ENCODE data around the gene DPYSL5. TPM values are rescaled to one million over a fixed set of nuclear protein-coding genes. Genes with fewer than 3 reads are reported as not detected.

The DPYSL5 gene
- total and polyA plus RNA-seq, 10 of the 15 experiments (the other 5 are each of a cell fraction or from before 2014, with no cell fraction given), result not detected

DNA sequence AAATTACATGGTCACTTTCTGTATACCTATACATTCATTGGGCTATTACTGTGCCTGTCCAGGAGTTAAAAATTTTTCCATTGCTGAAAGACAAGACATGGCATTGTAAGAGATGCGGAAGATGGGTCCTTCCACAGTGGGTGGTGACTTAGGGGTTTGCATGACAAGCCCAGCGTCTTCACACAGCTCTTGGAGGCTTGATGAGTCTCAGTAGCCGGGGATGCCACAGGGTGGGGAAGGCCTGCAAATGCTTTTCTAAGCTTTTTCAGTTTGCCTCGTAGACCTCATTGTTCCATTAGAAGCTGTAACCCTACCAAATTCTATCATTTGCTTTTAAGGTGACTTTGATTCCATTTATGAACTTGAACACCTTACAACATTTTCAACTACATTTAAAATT, 104.4 kb downstream of the DPYSL5 start:
- ChIA-PET CTCF (interaction anchor here (1.0 to 2.2 kb wide), 4 partner anchors 9 to 351 kb away, joined by 3 to 8 read pairs (median 6); no protein-coding TSS in a partner anchor), SMC1A (ENCODE audit: uncharacterized antibody, unreplicated experiment) (no interaction called here), RAD21 (ENCODE audit: unreplicated experiment) (interaction anchor here (0.6 to 1.4 kb wide), 3 partner anchors 9 to 64 kb away, joined by 3 to 4 read pairs (median 3); no protein-coding TSS in a partner anchor), POLR2A (no interaction called here)
- BruUV-seq (replicated peaks), result no TSS peak
- FAIRE-seq (no peak), DNase-seq (ENCODE audit: low read depth, low spot score) (no peak), ATAC-seq (no peak)
- Histone ChIP-seq H3K36me3 (ENCODE audit: control insufficient read depth in 2 of 2, insufficient read depth in 2 of 2, low read length in 1 of 2) (no peaks in the 10 kb centered on the region), H3K79me2 (ENCODE audit: control insufficient read depth, insufficient read depth, low read length) (no peaks in the 10 kb centered on the region), H3K4me1 (ENCODE audit: control insufficient read depth, insufficient read depth, low read length) (no peaks in the 10 kb centered on the region), H3K9ac (ENCODE audit: control insufficient read depth, insufficient read depth, low read length) (no peak overlapping the region), H3K4me2 (ENCODE audit: control insufficient read depth, insufficient read depth) (no peak overlapping the region), H3K4me3 (no peak overlapping the region), H3K27me3 (replicated peaks in 1 of 2; ENCODE audit: control insufficient read depth in 2 of 2, insufficient read depth in 2 of 2, low read length in 1 of 2) (peaks cover 2 to 4% of the 10 kb centered on the region in 2 experiments; a peak in 2 of 4 replicates), H2AFZ (ENCODE audit: control insufficient read depth, low read depth, low read length) (no peak overlapping the region), H3K9me3 (replicated peaks; ENCODE audit: control insufficient read depth, insufficient read depth, low read length) (no peaks in the 10 kb centered on the region), H4K20me1 (ENCODE audit: control insufficient read depth, insufficient read depth) (no peaks in the 10 kb centered on the region), H3K27ac (ENCODE audit: control insufficient read depth, insufficient read depth) (no peak overlapping the region)
- WGBS (ENCODE audit: insufficient coverage, insufficient replicate concordance, low lambda C conversion rate, missing lambda C conversion rate), result 38% methylated on average over 4 of the region's 4 CpGs
- in situ Hi-C loops (cut with MboI) (no loop called here), intact Hi-C loops (cut with micrococcal nuclease; ENCODE audit: unreplicated experiment) (no loop called here)
- TF ChIP-seq ESRRA (IDR thresholded peaks at IDR 0.05; ENCODE audit: low read length) (no peak), POLR2A (IDR thresholded peaks at IDR 0.05; ENCODE audit: low read depth, low read length) (no peak), RAD21 (IDR thresholded peaks at IDR 0.05; ENCODE audit: insufficient read depth, low read depth, low read length) (no peak), SIX5 (IDR thresholded peaks at IDR 0.05; ENCODE audit: low read depth, low read length, severe bottlenecking) (no peak), EGR1 (IDR thresholded peaks at IDR 0.05; ENCODE audit: borderline replicate concordance in 1 of 2, low read depth in 2 of 2, low read length in 2 of 2) (no peak), SMARCA5 (IDR thresholded peaks at IDR 0.05) (no peak), ZBED1 (IDR thresholded peaks at IDR 0.05; ENCODE audit: borderline replicate concordance) (no peak), ZSCAN29 (IDR thresholded peaks at IDR 0.05) (no peak), SRF (IDR thresholded peaks at IDR 0.05; ENCODE audit: low read depth in 2 of 2, low read length in 2 of 2) (no peak), MXI1 (IDR thresholded peaks at IDR 0.05; ENCODE audit: low read depth, low read length) (no peak), HCFC1 (IDR thresholded peaks at IDR 0.05; ENCODE audit: low read length) (no peak), ZNF274 (IDR thresholded peaks at IDR 0.05; ENCODE audit: insufficient read depth, insufficient read length) (no peak), ZNF207 (IDR thresholded peaks at IDR 0.05; ENCODE audit: borderline replicate concordance) (no peak), ZNF622 (IDR thresholded peaks at IDR 0.05) (no peak)

All from GM12878 (cell line).